H9 (cell line): ENCODE results near the gene ACRV1. TPM values are rescaled to one million over a fixed set of nuclear protein-coding genes. Genes with fewer than 3 reads are reported as not detected.

Experiments used
- DNase-seq: peaks from one replicate; pipeline ENCODE4 v3.0.0-alpha.2; 2017
- H2AFZ ChIP-seq: one replicate; pipeline ENCODE4 v1.6.1; 2013; ENCODE audit warnings: mild to moderate bottlenecking, low read length, control low read depth, moderate library complexity
- H2AK5ac ChIP-seq: 2 replicates; pipeline ENCODE4 v1.6.1; 2013; ENCODE audit warnings: low read length, control low read depth, mixed read lengths; ENCODE audit not compliant: insufficient read length
- H2BK120ac ChIP-seq: one replicate; pipeline ENCODE4 v1.6.1; 2013; ENCODE audit warnings: low read depth, mild to moderate bottlenecking, low read length, control low read depth, inconsistent platforms; ENCODE audit not compliant: poor library complexity, severe bottlenecking
- H2BK12ac ChIP-seq: 2 replicates; pipeline ENCODE4 v1.6.1; 2013; ENCODE audit warnings: low read length, control low read depth, mixed read lengths, low read depth; ENCODE audit not compliant: insufficient read length
- H2BK15ac ChIP-seq: 2 replicates; pipeline ENCODE4 v1.6.1; 2013; ENCODE audit warnings: low read depth, low read length, control low read depth
- H2BK20ac ChIP-seq: one replicate; pipeline ENCODE4 v1.6.1; 2013; ENCODE audit warnings: low read depth, mild to moderate bottlenecking, low read length, control low read depth, inconsistent platforms; ENCODE audit not compliant: poor library complexity, severe bottlenecking
- H2BK5ac ChIP-seq: 2 replicates; pipeline ENCODE4 v1.6.1; 2013; ENCODE audit warnings: low read length, control low read depth, mixed read lengths; ENCODE audit not compliant: insufficient read length
- H3K14ac ChIP-seq: 2 replicates; pipeline ENCODE4 v1.6.1; 2013; ENCODE audit warnings: low read length, control low read depth; ENCODE audit not compliant: insufficient read depth
- H3K18ac ChIP-seq: 2 replicates; pipeline ENCODE4 v1.6.1; 2013; ENCODE audit warnings: low read depth, mild to moderate bottlenecking, mixed read lengths, low read length, control low read depth; ENCODE audit not compliant: insufficient read length
- H3K23ac ChIP-seq: 2 replicates; pipeline ENCODE4 v1.6.1; 2013; ENCODE audit warnings: low read length, control low read depth, mixed read lengths, low read depth; ENCODE audit not compliant: insufficient read length
- H3K23me2 ChIP-seq: 2 replicates; pipeline ENCODE4 v1.6.1; 2013; ENCODE audit warnings: low read depth, mild to moderate bottlenecking, mixed read lengths, low read length, control low read depth; ENCODE audit not compliant: insufficient read length, poor library complexity, severe bottlenecking
- H3K27ac ChIP-seq: 2 replicates; pipeline ENCODE4 v1.5.1; 2013; ENCODE audit warnings: low read length, control low read depth, mixed read lengths, low read depth; ENCODE audit not compliant: insufficient read length
- H3K27me3 ChIP-seq: 2 replicates; pipeline ENCODE4 v1.6.1; 2013; ENCODE audit warnings: low read length, control low read depth, inconsistent platforms; ENCODE audit not compliant: insufficient read depth
- H3K4ac ChIP-seq: 2 replicates; pipeline ENCODE4 v1.6.1; 2013; ENCODE audit warnings: low read depth, mild to moderate bottlenecking, control low read depth, inconsistent platforms, low read length, moderate library complexity
- H3K4me1 ChIP-seq: 2 replicates; pipeline ENCODE4 v1.6.1; 2013; ENCODE audit warnings: low read length, control low read depth, inconsistent platforms; ENCODE audit not compliant: insufficient read depth
- H3K4me2 ChIP-seq: 2 replicates; pipeline ENCODE4 v1.6.1; 2013; ENCODE audit warnings: low read length, control low read depth, mixed read lengths; ENCODE audit not compliant: insufficient read length, insufficient read depth
- H3K56ac ChIP-seq: 2 replicates; pipeline ENCODE4 v1.6.1; 2013; ENCODE audit warnings: low read depth, mild to moderate bottlenecking, mixed read lengths, low read length, control low read depth; ENCODE audit not compliant: insufficient read length
- H3K79me1 ChIP-seq: 2 replicates; pipeline ENCODE4 v1.6.1; 2013; ENCODE audit warnings: low read depth, mild to moderate bottlenecking, moderate library complexity, low read length, control low read depth, inconsistent platforms; ENCODE audit not compliant: insufficient read depth, poor library complexity, severe bottlenecking
- H3K79me2 ChIP-seq: 2 replicates; pipeline ENCODE4 v1.6.1; 2013; ENCODE audit warnings: low read length, control low read depth, inconsistent platforms; ENCODE audit not compliant: insufficient read depth
- H3K9ac ChIP-seq: 2 replicates; pipeline ENCODE4 v1.6.1; 2013; ENCODE audit warnings: low read length, control low read depth, mixed read lengths; ENCODE audit not compliant: insufficient read length; ENCODE audit errors: extremely low read depth
- H3K9me3 ChIP-seq: one replicate; pipeline ENCODE4 v1.6.1; 2013; ENCODE audit warnings: low read depth, low read length, inconsistent platforms; ENCODE audit not compliant: control insufficient read depth
- H3T11ph ChIP-seq: one replicate; pipeline ENCODE4 v1.6.1; 2013; ENCODE audit warnings: mild to moderate bottlenecking, low read length, control low read depth, inconsistent platforms
- H4K20me1 ChIP-seq: one replicate; pipeline ENCODE4 v1.6.1; 2013; ENCODE audit not compliant: control insufficient read depth, insufficient read length, insufficient read depth
- H4K5ac ChIP-seq: 2 replicates; pipeline ENCODE4 v1.6.1; 2013; ENCODE audit warnings: low read depth, mild to moderate bottlenecking, mixed read lengths, low read length, control low read depth; ENCODE audit not compliant: insufficient read length
- H4K8ac ChIP-seq: replicated peaks from 2 replicates; pipeline ENCODE4 v1.6.1; 2013; ENCODE audit warnings: low read length, control low read depth, mixed read lengths, low read depth; ENCODE audit not compliant: insufficient read length
- H4K91ac ChIP-seq: 2 replicates; pipeline ENCODE4 v1.6.1; 2013; ENCODE audit warnings: low read depth, mild to moderate bottlenecking, moderate library complexity, mixed read lengths, low read length, control low read depth; ENCODE audit not compliant: insufficient read length
- H3K27ac Mint-ChIP-seq, 3 experiments: 2 replicates in 2 of 3; 3 replicates in 1 of 3; pipeline ENCODE4 v1.8.0; 2020 to 2021; ENCODE audit warnings: mixed read lengths in 3 of 3, mild to moderate bottlenecking in 1 of 3, moderate library complexity in 1 of 3
- H3K27me3 Mint-ChIP-seq: 2 replicates; pipeline ENCODE4 v1.8.0; 2021; ENCODE audit warnings: low read depth, mild to moderate bottlenecking, moderate library complexity, mixed read lengths
- H3K36me3 Mint-ChIP-seq, 3 experiments: 2 replicates in 2 of 3; 3 replicates in 1 of 3; pipeline ENCODE4 v1.8.0; 2020 to 2021; ENCODE audit warnings: low read depth in 3 of 3, mixed read lengths in 3 of 3; ENCODE audit not compliant: insufficient read depth in 1 of 3
- H3K4me1 Mint-ChIP-seq, 2 experiments: 2 replicates each; pipeline ENCODE4 v1.8.0; 2020; ENCODE audit warnings: mixed read lengths in 2 of 2
- H3K4me3 Mint-ChIP-seq, 2 experiments: 2 replicates in 1 of 2; 3 replicates in 1 of 2; pipeline ENCODE4 v1.8.0; 2020 to 2021; ENCODE audit warnings: mild to moderate bottlenecking in 2 of 2, mixed read lengths in 2 of 2, moderate library complexity in 1 of 2
- H3K9me3 Mint-ChIP-seq, 2 experiments: 2 replicates in 1 of 2; 3 replicates in 1 of 2; pipeline ENCODE4 v1.8.0; 2020; ENCODE audit warnings: mild to moderate bottlenecking in 2 of 2, mixed read lengths in 2 of 2, moderate library complexity in 1 of 2
- CTCF ChIP-seq: fragments of 200-600 bp; sonication (generic); conservative IDR thresholded peaks from 3 replicates; pipeline ENCODE4 v1.8.0; 2021; ENCODE audit warnings: antibody characterized with exemption, mild to moderate bottlenecking
- WGBS: extraction: QIAGEN DNeasy Blood & Tissue Kit; methylation state at CpG from one replicate; pipeline ENCODE4 v1.1.7; 2013; ENCODE audit warnings: missing lambda C conversion rate, low lambda C conversion rate, mixed read lengths; ENCODE audit not compliant: insufficient read length; ENCODE audit errors: extremely low coverage; 5-methylcytosine and 5-hydroxymethylcytosine counted together
- total RNA-seq: library from RNA; stranded (reverse); gene quantifications from 2 replicates; pipeline ENCODE4 v1.2.1, GENCODE V29; 2021

Gene ACRV1
- total RNA-seq, 1 experiment from 2014 or later: not detected

- H3K4me1 ChIP-seq: no peaks in the 10 kb centered on the region
- H3K9ac ChIP-seq: no peak overlapping the region
- Mint-ChIP-seq H3K9me3 (peaks cover 6 to 15% of the 10 kb centered on the region in 2 experiments; a peak in 3 of 5 replicates), H3K27ac (no peak overlapping the region), H3K27me3 (no peaks in the 10 kb centered on the region), H3K4me3 (no peak overlapping the region), H3K4me1 (peaks cover 16 to 20% of the 10 kb centered on the region in 2 experiments), H3K36me3 (peaks cover 20 to 34% (median 26%) of the 10 kb centered on the region in 3 experiments)
- no peak overlapping the region for H2AK5ac ChIP-seq
- H3K14ac ChIP-seq: no peak overlapping the region
- no peak overlapping the region for H2BK120ac ChIP-seq
- no peak overlapping the region for H2BK20ac ChIP-seq
- H3K27me3 ChIP-seq: no peaks in the 10 kb centered on the region
- no peaks in the 10 kb centered on the region for H3K9me3 ChIP-seq
- DNase-seq: no peak
- TF ChIP-seq CTCF: no peak
- H3K56ac ChIP-seq: no peak overlapping the region
- H2BK12ac ChIP-seq: no peak overlapping the region
- H2BK15ac ChIP-seq: no peak overlapping the region
- no peak overlapping the region for H3K27ac ChIP-seq
- H3K18ac ChIP-seq: no peak overlapping the region
- no CpG with 5 or more reads among the region's 3 CpGs for WGBS
- H4K20me1 ChIP-seq: no peaks in the 10 kb centered on the region
- H2AFZ ChIP-seq: no peak overlapping the region
- no peaks in the 10 kb centered on the region for H3K79me1 ChIP-seq
- H4K8ac ChIP-seq: no peak overlapping the region
- no peak overlapping the region for H4K91ac ChIP-seq
- H3K23me2 ChIP-seq: no peaks in the 10 kb centered on the region
- no peaks in the 10 kb centered on the region for H3K79me2 ChIP-seq
- H3T11ph ChIP-seq: no peak overlapping the region
- no peak overlapping the region for H4K5ac ChIP-seq
- H3K4me2 ChIP-seq: no peak overlapping the region
- H2BK5ac ChIP-seq: no peak overlapping the region
- no peak overlapping the region for H3K23ac ChIP-seq
- H3K4ac ChIP-seq: no peak overlapping the region
Measured at GRCh38 chr11:125688632-125689031, 8.0 kb upstream of the ACRV1 start.
